ENCODE measurements around the gene LHB. TPM values are rescaled to one million over a fixed set of nuclear protein-coding genes. Genes with fewer than 3 reads are reported as not detected.

LHB gene
- total RNA-seq, 1 donor from 2014 or later: not detected

DNA sequence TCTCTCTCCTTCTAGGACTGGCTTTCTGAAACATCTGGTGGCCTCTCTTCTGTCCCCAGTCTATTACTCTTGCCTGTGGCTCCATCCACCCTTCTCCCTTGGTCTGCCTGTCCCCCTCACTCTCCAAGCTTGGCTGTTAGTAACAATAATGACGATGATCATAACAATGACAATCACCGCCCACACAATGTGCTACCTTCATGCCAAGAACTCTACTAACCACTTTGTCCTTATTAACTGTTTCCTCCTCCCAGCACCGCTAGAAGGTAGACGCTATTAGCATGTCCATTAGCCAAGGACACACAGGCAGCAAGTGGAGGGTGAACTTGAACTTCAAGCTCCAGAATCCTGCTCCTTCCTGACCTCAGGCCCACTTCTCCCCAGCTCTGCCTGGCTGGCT, 26.5 kb downstream of the LHB start:
- intact Hi-C loops (cut with micrococcal nuclease): loop anchor here (5.0 kb wide), 1 partner anchor 353 kb away; the partner anchor contains the start of gene DBP
- Mint-ChIP-seq H3K4me3 (no peak overlapping the region), H3K27ac (peak overlapping the region; percentile 48), H3K4me1 (peaks cover 35% of the 10 kb centered on the region), H3K36me3 (ENCODE audit: low read depth) (peaks cover 37% of the 10 kb centered on the region), H3K9me3 (no peaks in the 10 kb centered on the region), H3K27me3 (no peaks in the 10 kb centered on the region)
- DNase-seq: no peak

- Mint-ChIP-seq H3K9me3 (no peaks in the 10 kb centered on the region), H3K4me3 (no peak overlapping the region), H3K27ac (peak overlapping the region; percentile 48), H3K27me3 (no peaks in the 10 kb centered on the region), H3K4me1 (peaks cover 29% of the 10 kb centered on the region), H3K36me3 (ENCODE audit: low read depth) (peaks cover 37% of the 10 kb centered on the region)
- intact Hi-C loops (cut with micrococcal nuclease): loop anchor here (5.0 kb wide), 1 partner anchor 352 kb away; the partner anchor contains the start of gene DBP
- DNase-seq: no peak
Observed at GRCh38 chr19:48989701-48990291, 27.1 kb downstream of the LHB start.

DNA sequence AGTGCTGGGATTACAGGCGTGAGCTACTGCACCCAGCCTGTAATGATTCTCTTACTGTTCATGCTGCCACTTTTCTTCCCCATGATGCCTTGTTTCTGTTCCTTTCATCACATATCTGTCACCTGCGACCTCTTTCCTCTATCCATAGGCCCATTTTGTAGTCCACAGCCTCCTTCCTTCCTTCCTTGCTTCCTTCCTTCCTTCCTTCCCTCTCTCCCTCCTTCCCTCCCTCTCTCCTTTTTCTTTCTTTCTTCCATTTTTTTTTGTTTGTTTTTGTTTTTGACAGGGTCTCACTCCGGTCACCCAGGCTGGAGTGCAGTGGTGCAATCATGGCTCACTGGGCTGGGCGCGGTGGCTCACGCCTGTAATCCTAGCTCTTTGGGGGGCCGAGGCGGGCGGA, 28.0 kb downstream of the LHB start:
- Mint-ChIP-seq H3K9me3 (no peaks in the 10 kb centered on the region), H3K27ac (peak overlapping the region; percentile 64), H3K36me3 (ENCODE audit: low read depth) (peaks cover 35% of the 10 kb centered on the region), H3K4me1 (peaks cover 23% of the 10 kb centered on the region), H3K27me3 (no peaks in the 10 kb centered on the region), H3K4me3 (no peak overlapping the region)
- no peak for DNase-seq
- intact Hi-C loops (cut with micrococcal nuclease): no loop called here

- peak overlapping the region; percentile 50 for H3K27ac Mint-ChIP-seq
- H3K9me3 Mint-ChIP-seq: no peaks in the 10 kb centered on the region
- H3K4me1 Mint-ChIP-seq: peaks cover 21% of the 10 kb centered on the region
- peaks cover 36% of the 10 kb centered on the region for H3K36me3 Mint-ChIP-seq (ENCODE audit: low read depth)
- no peak for DNase-seq
- no peak overlapping the region for H3K4me3 Mint-ChIP-seq
- no peaks in the 10 kb centered on the region for H3K27me3 Mint-ChIP-seq
- intact Hi-C loops (cut with micrococcal nuclease): no loop called here
Observed at GRCh38 chr19:48988286-48988685, 28.6 kb downstream of the LHB start.

DNA sequence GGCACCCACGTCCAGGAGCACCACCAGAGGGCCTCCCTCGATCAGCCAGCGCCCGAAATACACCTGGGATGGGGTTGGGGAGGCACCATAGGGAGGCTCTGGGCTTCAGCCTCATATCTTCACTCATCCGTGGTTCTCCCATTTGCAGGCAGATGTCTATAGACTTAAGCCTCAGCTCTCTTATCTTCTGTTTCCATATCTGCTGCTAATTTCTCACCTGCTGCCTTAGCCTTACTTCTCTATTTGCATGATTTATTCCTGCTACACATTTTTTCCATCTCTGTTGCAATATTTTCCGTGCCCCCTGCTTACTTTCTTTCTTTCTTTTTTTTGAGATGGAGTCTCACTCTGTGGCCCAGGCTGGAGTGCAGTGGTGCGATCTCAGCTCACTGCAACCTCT, 29.6 kb downstream of the LHB start:
- intact Hi-C loops (cut with micrococcal nuclease): no loop called here
- peaks cover 19% of the 10 kb centered on the region for H3K4me1 Mint-ChIP-seq
- no peaks in the 10 kb centered on the region for H3K27me3 Mint-ChIP-seq
- no peaks in the 10 kb centered on the region for H3K9me3 Mint-ChIP-seq
- H3K4me3 Mint-ChIP-seq: no peak overlapping the region
- H3K27ac Mint-ChIP-seq: peak overlapping the region; percentile 50
- DNase-seq: no peak
- H3K36me3 Mint-ChIP-seq (ENCODE audit: low read depth): peaks cover 44% of the 10 kb centered on the region

- no peak overlapping the region for H3K27ac Mint-ChIP-seq
- H3K9me3 Mint-ChIP-seq: no peaks in the 10 kb centered on the region
- H3K4me3 Mint-ChIP-seq: no peak overlapping the region
- H3K36me3 Mint-ChIP-seq (ENCODE audit: low read depth): peaks cover 54% of the 10 kb centered on the region
- intact Hi-C loops (cut with micrococcal nuclease): no loop called here
- H3K27me3 Mint-ChIP-seq: no peaks in the 10 kb centered on the region
- H3K4me1 Mint-ChIP-seq: peaks cover 15% of the 10 kb centered on the region
- no peak for DNase-seq
Observed at GRCh38 chr19:48986211-48986610, 30.7 kb downstream of the LHB start.

GRCh38 chr19:48985711-48986110, 31.2 kb downstream of the LHB start:
- no peak overlapping the region for H3K27ac Mint-ChIP-seq
- H3K4me1 Mint-ChIP-seq: peaks cover 10% of the 10 kb centered on the region
- no peak overlapping the region for H3K4me3 Mint-ChIP-seq
- intact Hi-C loops (cut with micrococcal nuclease): no loop called here
- peaks cover 51% of the 10 kb centered on the region for H3K36me3 Mint-ChIP-seq (ENCODE audit: low read depth)
- no peaks in the 10 kb centered on the region for H3K27me3 Mint-ChIP-seq
- DNase-seq: no peak
- no peaks in the 10 kb centered on the region for H3K9me3 Mint-ChIP-seq

DNA sequence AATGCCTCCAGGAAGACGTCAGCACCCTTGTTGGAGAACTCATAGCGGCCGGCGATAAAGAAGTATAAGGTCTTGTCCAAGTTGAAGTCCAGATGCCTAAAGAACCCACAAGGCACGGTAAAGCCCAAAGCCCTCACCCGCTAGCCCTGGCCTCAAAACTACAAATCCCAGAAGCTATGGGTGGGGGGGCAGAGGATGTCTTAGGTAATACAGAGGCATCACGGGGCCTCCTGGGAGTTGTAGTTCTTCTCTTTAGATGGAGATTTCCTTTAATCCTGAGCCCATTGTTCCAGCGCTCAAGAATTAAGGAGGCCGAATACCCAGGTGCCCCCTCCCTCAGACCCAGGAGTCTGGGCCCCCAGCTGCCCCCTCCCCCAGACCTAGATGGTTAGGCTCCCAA, 34.6 kb downstream of the LHB start:
- Mint-ChIP-seq H3K27ac (no peak overlapping the region), H3K4me3 (no peak overlapping the region), H3K4me1 (peaks cover 6% of the 10 kb centered on the region), H3K27me3 (no peaks in the 10 kb centered on the region), H3K36me3 (ENCODE audit: low read depth) (peaks cover 47% of the 10 kb centered on the region), H3K9me3 (no peaks in the 10 kb centered on the region)
- DNase-seq: no peak
- intact Hi-C loops (cut with micrococcal nuclease): no loop called here

- no peaks in the 10 kb centered on the region for H3K9me3 Mint-ChIP-seq
- H3K4me1 Mint-ChIP-seq: peaks cover 6% of the 10 kb centered on the region
- no peaks in the 10 kb centered on the region for H3K27me3 Mint-ChIP-seq
- H3K4me3 Mint-ChIP-seq: no peak overlapping the region
- H3K36me3 Mint-ChIP-seq (ENCODE audit: low read depth): peaks cover 33% of the 10 kb centered on the region
- intact Hi-C loops (cut with micrococcal nuclease): no loop called here
- no peak overlapping the region for H3K27ac Mint-ChIP-seq
- DNase-seq: no peak
Observed at GRCh38 chr19:48977061-48977460, 39.8 kb downstream of the LHB start.

GRCh38 chr19:48975947-48976847, 40.7 kb downstream of the LHB start:
- no peak overlapping the region for H3K27ac Mint-ChIP-seq
- DNase-seq: peak; percentile 81

GRCh38 chr19:48970923-48971395, 45.9 kb downstream of the LHB start:
- Mint-ChIP-seq H3K27ac (peak overlapping the region; percentile 36), H3K4me1 (peaks cover 20% of the 10 kb centered on the region), H3K36me3 (ENCODE audit: low read depth) (peaks cover 40% of the 10 kb centered on the region), H3K9me3 (no peaks in the 10 kb centered on the region), H3K27me3 (no peaks in the 10 kb centered on the region), H3K4me3 (no peak overlapping the region)
- intact Hi-C loops (cut with micrococcal nuclease): no loop called here
- peak; percentile 94 for DNase-seq

More at GRCh38 chr19:48975947-48976847, 40.7 kb downstream of the LHB start:
- Mint-ChIP-seq H3K4me3 (no peak overlapping the region), H3K27me3 (no peaks in the 10 kb centered on the region), H3K4me1 (peaks cover 7% of the 10 kb centered on the region), H3K9me3 (no peaks in the 10 kb centered on the region), H3K36me3 (ENCODE audit: low read depth) (peaks cover 26% of the 10 kb centered on the region)
- intact Hi-C loops (cut with micrococcal nuclease): no loop called here

- peaks cover 47% of the 10 kb centered on the region for H3K36me3 Mint-ChIP-seq (ENCODE audit: low read depth)
- no peak overlapping the region for H3K27ac Mint-ChIP-seq
- no peaks in the 10 kb centered on the region for H3K9me3 Mint-ChIP-seq
- intact Hi-C loops (cut with micrococcal nuclease): no loop called here
- no peaks in the 10 kb centered on the region for H3K27me3 Mint-ChIP-seq
- no peak overlapping the region for H3K4me3 Mint-ChIP-seq
- H3K4me1 Mint-ChIP-seq: peaks cover 27% of the 10 kb centered on the region
- DNase-seq: no peak
Observed at GRCh38 chr19:48970139-48970766, 46.6 kb downstream of the LHB start.

- no peak overlapping the region for H3K4me3 Mint-ChIP-seq
- intact Hi-C loops (cut with micrococcal nuclease): no loop called here
- DNase-seq: peak; percentile 68
- peaks cover 48% of the 10 kb centered on the region for H3K36me3 Mint-ChIP-seq (ENCODE audit: low read depth)
- no peak overlapping the region for H3K27ac Mint-ChIP-seq
- no peaks in the 10 kb centered on the region for H3K9me3 Mint-ChIP-seq
- no peaks in the 10 kb centered on the region for H3K27me3 Mint-ChIP-seq
- peaks cover 34% of the 10 kb centered on the region for H3K4me1 Mint-ChIP-seq
Observed at GRCh38 chr19:48969276-48970138, 47.4 kb downstream of the LHB start.
